BE2C (cell line): ENCODE measurements around the gene B3GNT7.
"Not testable (repeated sequence)": the region's sequence is repeated elsewhere in the genome, so short reads cannot be mapped to it uniquely, and the experiment has no call there.

Source experiments
- DNase-seq: peaks from one replicate; pipeline ENCODE4 v3.0.0-alpha.2; 2020
- H3K27me3 ChIP-seq: fragments of 250-450 bp; sonication (Bioruptor Pico); 2 replicates; pipeline ENCODE4 v1.5.1; 2020; ENCODE audit warnings: mild to moderate bottlenecking
- H3K36me3 ChIP-seq: fragments of 250-450 bp; sonication (Bioruptor Pico); 2 replicates; pipeline ENCODE4 v1.5.1; 2020; ENCODE audit warnings: mild to moderate bottlenecking
- H3K4me1 ChIP-seq: fragments of 250-450 bp; sonication (Bioruptor Pico); 2 replicates; pipeline ENCODE4 v1.5.1; 2020
- H3K4me3 ChIP-seq: 2 replicates; pipeline ENCODE4 v1.5.1; 2011; ENCODE audit warnings: low read depth, low read length
- H3K9me3 ChIP-seq: fragments of 250-450 bp; sonication (Bioruptor Pico); 2 replicates; pipeline ENCODE4 v1.5.1; 2020
- CTCF ChIP-seq: IDR thresholded peaks from 2 replicates; pipeline ENCODE4 v1.5.1; 2012; ENCODE audit warnings: mild to moderate bottlenecking, low read depth, low read length

Gene B3GNT7

GRCh38 chr2:231425291-231425810 is 29.8 kb downstream of the B3GNT7 start:
- no peak for TF ChIP-seq CTCF
- H3K9me3 ChIP-seq, result no peaks in the 10 kb centered on the region
- no peaks in the 10 kb centered on the region for H3K36me3 ChIP-seq
- DNase-seq, result no peak
- no peaks in the 10 kb centered on the region for H3K4me1 ChIP-seq
- H3K27me3 ChIP-seq, result no peaks in the 10 kb centered on the region
- no peak overlapping the region for H3K4me3 ChIP-seq

- no peak for DNase-seq
- no peak for TF ChIP-seq CTCF
- no peaks in the 10 kb centered on the region for H3K27me3 ChIP-seq
- no peak overlapping the region for H3K4me3 ChIP-seq
- H3K4me1 ChIP-seq, result no peaks in the 10 kb centered on the region
- H3K36me3 ChIP-seq, result no peaks in the 10 kb centered on the region
- H3K9me3 ChIP-seq, result no peaks in the 10 kb centered on the region
Measured at GRCh38 chr2:231425811-231426703, 30.5 kb downstream of the B3GNT7 start.

- no peak for TF ChIP-seq CTCF
- no peaks in the 10 kb centered on the region for H3K4me1 ChIP-seq
- no peak for DNase-seq
- H3K27me3 ChIP-seq, result no peaks in the 10 kb centered on the region
- H3K9me3 ChIP-seq, result no peaks in the 10 kb centered on the region
- H3K4me3 ChIP-seq, result no peak overlapping the region
- no peaks in the 10 kb centered on the region for H3K36me3 ChIP-seq
Measured at GRCh38 chr2:231427116-231427515, 31.6 kb downstream of the B3GNT7 start.

- no peak for TF ChIP-seq CTCF
- no peaks in the 10 kb centered on the region for H3K36me3 ChIP-seq
- no peaks in the 10 kb centered on the region for H3K27me3 ChIP-seq
- no peaks in the 10 kb centered on the region for H3K9me3 ChIP-seq
- H3K4me3 ChIP-seq, result no peak overlapping the region
- DNase-seq, result no peak
- no peaks in the 10 kb centered on the region for H3K4me1 ChIP-seq
Measured at GRCh38 chr2:231429152-231429551, 33.6 kb downstream of the B3GNT7 start.

GRCh38 chr2:231429901-231430300 is 34.4 kb downstream of the B3GNT7 start:
- no peak for TF ChIP-seq CTCF
- no peak for DNase-seq
- no peaks in the 10 kb centered on the region for H3K4me1 ChIP-seq
- H3K27me3 ChIP-seq, result no peaks in the 10 kb centered on the region
- no peak overlapping the region for H3K4me3 ChIP-seq
- H3K9me3 ChIP-seq, result no peaks in the 10 kb centered on the region
- H3K36me3 ChIP-seq, result no peaks in the 10 kb centered on the region

- not testable (repeated sequence) for H3K4me3 ChIP-seq, H3K9me3 ChIP-seq, H3K4me1 ChIP-seq, H3K27me3 ChIP-seq, DNase-seq, H3K36me3 ChIP-seq
Measured at GRCh38 chr2:231430437-231430836, 34.9 kb downstream of the B3GNT7 start.
